Activated effector memory CD4-positive, alpha-beta T cell treated with anti-CD3 and anti-CD28 coated beads, Interleukin-2, amount 50 U/mL, for 16 hours (primary cell): ENCODE data around the gene BATF2.
A peak's percentile ranks its signal among the peaks of the same experiment; 100 is the strongest.
"Not testable (repeated sequence)": the region's sequence is repeated elsewhere in the genome, so short reads cannot be mapped to it uniquely, and the experiment has no call there.

Experiments
- DNase-seq: peaks from one replicate; pipeline ENCODE4 v3.0.0-alpha.2; 2020

Gene BATF2

DNA sequence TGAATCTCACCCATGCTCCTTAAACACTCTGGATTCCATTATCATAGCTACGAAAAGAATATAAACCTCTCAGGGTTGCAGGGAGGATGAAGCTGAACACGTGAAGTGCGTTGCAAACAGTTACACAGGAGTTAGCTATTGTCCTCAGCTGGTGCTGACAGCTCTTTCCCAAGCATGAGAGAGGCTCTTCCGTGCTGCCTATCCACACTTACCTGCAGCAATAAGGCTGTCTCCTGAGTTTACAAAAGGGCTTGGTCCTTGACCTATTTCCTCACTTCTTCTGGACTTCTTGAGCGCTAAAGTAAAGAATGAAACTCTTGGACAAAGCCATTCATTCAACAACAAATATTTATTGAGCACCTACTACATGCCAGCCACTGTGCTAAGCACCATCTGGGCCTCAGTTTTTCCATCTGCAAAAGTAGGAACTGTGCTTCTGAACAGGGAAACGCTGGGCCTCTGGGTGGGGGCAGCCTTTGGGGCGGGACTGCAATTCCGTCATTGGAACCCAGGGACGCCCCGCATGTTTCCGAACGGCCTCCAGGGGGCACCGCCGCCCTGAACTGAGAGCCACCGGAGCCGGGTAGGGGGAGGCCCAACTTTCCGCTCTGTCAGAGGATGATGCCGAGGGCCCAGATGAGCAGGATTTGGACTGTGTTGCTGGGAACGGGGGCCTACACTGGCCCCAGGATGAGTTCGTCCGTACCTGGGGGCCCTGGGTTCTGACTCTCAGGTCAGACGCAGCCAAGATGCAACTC, 16.5 kb upstream of the BATF2 start:
- DNase-seq: peak; percentile 96

DNA sequence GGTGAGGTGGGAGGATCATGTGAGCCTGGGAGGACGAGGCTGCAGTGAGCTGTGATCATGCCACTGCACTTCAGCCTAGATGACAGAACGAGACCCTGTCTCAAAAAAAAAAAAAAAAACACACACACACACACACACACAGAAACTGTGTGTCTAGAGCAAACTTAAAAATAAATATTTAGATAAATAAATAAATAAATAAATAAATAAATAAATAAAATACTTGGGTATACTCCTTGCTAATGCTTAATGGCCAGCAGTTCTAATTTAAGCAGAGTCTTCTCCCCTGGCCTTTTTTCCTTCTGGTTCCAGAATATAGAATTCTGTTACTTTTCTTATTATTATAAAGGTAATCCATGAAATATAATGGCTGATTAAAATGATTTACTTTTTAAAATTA, 12.1 kb upstream of the BATF2 start:
- DNase-seq: no peak

DNA sequence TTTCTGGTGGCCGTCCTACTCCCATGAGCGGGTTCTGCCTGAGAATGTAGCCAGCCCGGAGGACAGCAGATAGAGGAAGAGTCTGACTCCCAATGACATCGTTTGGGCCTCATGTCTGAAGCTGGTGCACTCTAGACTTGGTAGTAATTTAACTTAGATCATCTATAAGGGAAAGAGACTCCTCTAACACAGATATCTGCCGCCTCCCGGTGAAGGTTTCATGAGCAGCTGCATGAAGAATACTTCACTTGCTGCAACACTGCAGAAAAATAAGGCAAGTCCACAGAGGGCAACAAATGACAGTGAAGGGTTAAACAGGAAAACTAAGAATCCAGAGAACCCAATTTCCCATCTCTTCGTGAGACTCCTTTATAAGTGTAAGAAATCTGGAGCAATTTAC, 11.2 kb upstream of the BATF2 start:
- DNase-seq: no peak

GRCh38 chr11:65003968-65004367, 7.2 kb upstream of the BATF2 start:
- not testable (repeated sequence) for DNase-seq

- DNase-seq: no peak
Observed at GRCh38 chr11:65003282-65003681, 6.5 kb upstream of the BATF2 start.

- DNase-seq: no peak
Observed at GRCh38 chr11:65002706-65003105, 5.9 kb upstream of the BATF2 start.

- no peak for DNase-seq
Observed at GRCh38 chr11:64999478-64999877, 2.7 kb upstream of the BATF2 start.

GRCh38 chr11:64998690-64999431, 2.1 kb upstream of the BATF2 start:
- DNase-seq: no peak

- no peak for DNase-seq
Observed at GRCh38 chr11:64998141-64998540, 1.4 kb upstream of the BATF2 start.

DNA sequence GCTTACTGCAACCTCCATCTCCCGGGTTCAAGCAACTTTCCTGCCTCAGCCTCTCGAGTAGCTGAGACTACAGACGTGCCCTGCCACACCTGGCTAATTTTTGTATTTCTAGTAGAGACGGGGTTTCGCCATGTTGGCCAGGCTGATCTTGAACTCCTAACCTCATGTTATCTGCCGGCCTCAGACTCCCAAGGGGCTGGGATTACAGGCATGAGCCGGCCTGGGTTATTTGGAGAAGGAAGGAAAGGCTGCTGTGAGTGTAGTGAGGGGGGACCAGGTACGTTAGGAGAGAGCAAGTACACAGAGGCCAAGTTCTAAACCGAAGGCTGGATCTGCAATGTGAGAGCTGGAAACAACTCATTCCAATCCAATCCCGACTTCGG, 453 bp downstream of the BATF2 start:
- DNase-seq: no peak

GRCh38 chr11:64994318-64994717, 2.5 kb downstream of the BATF2 start:
- no peak for DNase-seq

- DNase-seq: no peak
Observed at GRCh38 chr11:64990222-64990923, 6.4 kb downstream of the BATF2 start.

DNA sequence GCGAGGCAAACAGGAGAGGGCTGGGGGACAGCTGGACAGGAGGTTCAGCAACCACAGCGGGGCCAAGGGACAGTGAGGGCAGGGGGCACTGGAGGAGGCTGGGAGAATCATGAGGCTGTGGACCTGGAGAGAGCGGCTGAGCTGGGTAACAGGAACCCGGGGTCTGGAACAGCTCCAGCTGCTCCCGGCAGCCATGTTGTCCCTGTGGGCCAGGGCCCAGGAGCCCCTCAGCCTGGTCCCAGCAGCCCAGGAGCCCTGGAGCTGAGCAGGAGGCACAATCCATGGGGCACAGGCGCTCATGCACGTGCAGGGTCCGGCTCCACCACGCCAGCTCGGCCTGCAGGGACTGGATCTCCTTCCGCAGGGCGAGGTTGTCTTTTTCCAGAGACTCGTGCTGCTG, 7.4 kb downstream of the BATF2 start:
- DNase-seq: no peak

DNA sequence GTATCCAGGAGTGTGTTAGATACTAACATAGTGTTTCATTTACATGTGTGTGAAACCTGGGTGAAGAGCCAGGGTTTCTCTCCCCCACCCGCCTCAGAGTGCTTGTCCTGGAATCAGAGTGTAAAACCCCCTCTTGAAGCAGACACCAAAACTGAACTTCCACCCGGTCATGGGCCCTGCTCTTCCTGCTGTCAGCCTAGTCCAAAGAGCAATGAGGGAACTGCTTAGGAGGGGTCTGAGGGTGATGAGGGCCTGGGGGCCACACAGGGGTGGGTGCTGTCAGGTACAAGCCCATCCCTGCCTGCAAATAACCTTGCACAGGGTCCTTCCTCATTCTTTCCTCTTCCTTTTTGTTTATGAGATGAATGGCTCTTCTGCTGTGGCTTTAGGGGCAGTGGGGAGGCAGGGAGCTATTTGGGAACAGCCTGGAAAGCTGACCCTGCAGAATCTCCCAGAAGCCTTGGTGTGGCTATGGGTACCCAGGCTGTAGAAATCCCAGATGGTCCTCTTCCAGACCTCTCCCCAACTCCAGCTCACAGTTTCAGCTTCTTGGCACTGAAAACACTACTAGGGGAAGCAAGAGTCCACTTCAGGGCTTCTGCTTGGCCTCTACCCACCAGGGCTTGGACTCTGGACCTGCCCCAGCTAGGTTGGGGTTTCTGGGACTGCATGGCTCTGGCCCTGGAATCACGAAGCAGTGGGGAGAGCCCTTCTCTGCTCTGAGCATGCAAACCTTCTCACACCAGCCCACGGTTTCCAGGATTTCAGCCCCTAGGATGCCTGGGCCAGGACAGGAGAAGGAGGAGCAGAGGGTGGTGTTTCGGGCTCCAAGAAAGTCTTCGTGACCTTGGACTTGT, 8.5 kb downstream of the BATF2 start:
- no peak for DNase-seq

- not testable (repeated sequence) for DNase-seq
Observed at GRCh38 chr11:64983339-64983738, 13.4 kb downstream of the BATF2 start.

DNA sequence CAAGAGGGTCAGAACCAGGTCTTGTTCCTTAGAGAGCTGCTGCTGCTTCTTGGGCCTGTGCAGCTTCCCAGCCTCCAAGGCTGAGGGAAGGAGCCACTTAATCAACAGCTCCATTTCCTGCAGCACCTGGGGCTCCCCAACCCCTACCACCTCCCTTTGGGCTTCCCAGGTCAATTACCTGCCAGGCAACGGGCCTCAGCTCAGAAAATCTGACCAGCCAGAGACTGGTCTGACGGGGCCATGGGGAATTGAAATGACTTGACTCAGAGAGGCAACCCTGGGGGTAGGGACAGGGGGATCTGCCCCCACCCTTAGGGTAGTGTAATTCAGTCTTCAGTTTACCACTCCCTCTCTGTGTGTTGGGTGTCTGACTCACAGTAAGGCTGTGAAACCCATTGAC, 20.1 kb downstream of the BATF2 start:
- peak; percentile 46 for DNase-seq

GRCh38 chr11:64974124-64974523, 22.6 kb downstream of the BATF2 start:
- no peak for DNase-seq

DNA sequence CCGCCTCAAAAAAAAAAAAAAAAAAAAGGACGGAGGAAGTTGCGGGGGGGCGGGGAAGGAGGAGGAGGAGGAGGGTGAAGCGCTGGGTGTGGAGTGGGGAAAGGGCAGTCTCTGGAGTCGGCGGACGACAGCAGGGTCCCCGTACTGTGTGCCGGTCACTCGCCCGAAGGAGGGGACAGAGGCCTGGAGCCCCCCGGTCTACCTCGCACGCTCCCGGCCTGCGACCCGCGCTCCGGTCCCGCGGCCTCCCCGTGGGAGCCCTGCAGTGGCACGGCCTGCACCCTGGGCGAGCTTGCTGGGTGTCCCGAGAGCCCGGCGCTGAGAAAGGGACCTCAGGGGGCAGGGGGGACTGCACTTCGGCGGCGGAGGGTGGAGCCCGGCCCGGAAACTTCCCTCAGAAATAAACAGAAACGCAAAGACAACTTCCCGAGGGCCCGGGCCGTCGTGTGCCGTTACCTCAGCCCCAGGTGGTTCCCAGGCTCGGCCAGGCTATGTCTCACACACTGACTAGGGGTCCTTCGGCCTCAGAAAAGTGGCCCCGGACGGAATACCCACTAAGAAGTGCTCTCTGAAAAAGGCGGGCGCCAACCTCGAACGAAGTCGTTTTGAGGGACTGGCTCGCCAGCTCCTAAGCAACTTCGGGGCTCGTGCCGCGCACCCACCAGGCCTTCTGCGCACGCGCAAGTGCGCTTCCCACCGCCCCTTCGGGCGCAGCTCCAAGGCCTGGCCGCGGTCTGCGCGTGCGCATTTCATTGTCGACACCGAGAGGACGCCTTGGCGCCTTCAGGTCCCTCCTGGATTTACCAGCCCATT, 25.1 kb downstream of the BATF2 start, which contains the start of gene MAJIN:
TSS of gene MAJIN (minus strand) at position 688 of the 813 bp plus-strand sequence. CDS start 12,703 bp downstream, outside the sequence.
- peak; percentile 95 for DNase-seq

- DNase-seq: peak; percentile 64
Observed at GRCh38 chr11:64970731-64971151, 26.0 kb downstream of the BATF2 start.

- DNase-seq: no peak
Observed at GRCh38 chr11:64969209-64969608, 27.6 kb downstream of the BATF2 start.

GRCh38 chr11:64967375-64967774, 29.4 kb downstream of the BATF2 start:
- no peak for DNase-seq
